Measurements from ENCODE around the gene GPR156. TPM values are rescaled to one million over a fixed set of nuclear protein-coding genes. Genes with fewer than 3 reads are reported as not detected.

GPR156 gene
- total RNA-seq, 6 donors from 2014 or later = 0.20 to 1.0 (median 0.24) TPM; not detected in 1

DNA sequence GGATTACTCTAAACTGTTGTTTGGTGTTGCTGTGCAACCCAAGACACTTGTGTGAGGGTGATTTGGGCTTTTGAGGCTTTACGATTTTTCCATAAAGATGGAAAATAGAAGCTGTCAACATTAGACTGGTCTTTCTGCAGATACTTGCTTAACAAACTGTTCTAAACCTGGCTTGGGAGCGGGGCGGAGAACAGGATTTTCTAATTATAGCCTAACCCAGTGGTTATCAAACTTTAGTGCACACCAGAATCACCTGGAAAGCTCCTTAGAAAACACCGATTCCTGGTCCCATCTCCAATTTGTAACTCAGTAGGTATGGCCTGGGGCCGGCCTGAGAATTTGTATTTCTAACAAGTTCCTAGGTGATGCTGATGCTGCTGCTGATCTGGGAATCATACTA is 19.0 kb downstream of the GPR156 start:
- H3K36me3 ChIP-seq = no peaks in the 10 kb centered on the region
- H3K27ac ChIP-seq = no peak overlapping the region
- TF ChIP-seq POLR2AphosphoS5 (IDR thresholded peaks at IDR 0.05) (no peak), POLR2A (IDR thresholded peaks at IDR 0.05) (no peak)
- no peaks in the 10 kb centered on the region for H3K9me3 ChIP-seq
- no peak for DNase-seq
- no peaks in the 10 kb centered on the region for H3K27me3 ChIP-seq
- no peak for ATAC-seq (ENCODE audit: low FRiP score in 2 of 2)
- H3K4me1 ChIP-seq = no peaks in the 10 kb centered on the region
- 73 to 86% methylated on average over 5 of the region's 5 CpGs for WGBS, 2 donors
- no peak overlapping the region for H3K4me3 ChIP-seq

DNA sequence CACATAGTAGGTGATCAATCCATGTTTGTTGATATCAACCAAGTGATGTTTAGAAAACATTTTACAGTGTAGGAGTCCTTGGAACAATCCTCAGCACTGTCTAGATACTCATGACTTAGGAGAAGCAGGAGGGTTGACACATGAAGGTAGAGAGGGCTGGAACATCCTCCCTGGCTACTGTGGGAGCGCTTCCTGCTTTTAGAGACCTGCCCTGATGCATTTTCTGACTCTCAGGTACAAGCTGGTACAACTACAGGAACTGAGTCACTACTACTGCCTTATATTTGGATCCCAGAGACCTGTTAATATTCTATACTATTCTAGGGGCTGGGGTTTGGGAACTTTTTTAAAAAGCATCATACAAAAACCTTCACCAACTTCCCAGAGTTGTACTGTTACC is 20.1 kb downstream of the GPR156 start:
- DNase-seq (no peak), ATAC-seq (ENCODE audit: low FRiP score in 2 of 2) (no peak)
- Histone ChIP-seq H3K4me3 (no peak overlapping the region), H3K36me3 (no peaks in the 10 kb centered on the region), H3K4me1 (no peaks in the 10 kb centered on the region), H3K27ac (no peak overlapping the region), H3K27me3 (no peaks in the 10 kb centered on the region), H3K9me3 (no peaks in the 10 kb centered on the region)
- TF ChIP-seq, protein P1, sequence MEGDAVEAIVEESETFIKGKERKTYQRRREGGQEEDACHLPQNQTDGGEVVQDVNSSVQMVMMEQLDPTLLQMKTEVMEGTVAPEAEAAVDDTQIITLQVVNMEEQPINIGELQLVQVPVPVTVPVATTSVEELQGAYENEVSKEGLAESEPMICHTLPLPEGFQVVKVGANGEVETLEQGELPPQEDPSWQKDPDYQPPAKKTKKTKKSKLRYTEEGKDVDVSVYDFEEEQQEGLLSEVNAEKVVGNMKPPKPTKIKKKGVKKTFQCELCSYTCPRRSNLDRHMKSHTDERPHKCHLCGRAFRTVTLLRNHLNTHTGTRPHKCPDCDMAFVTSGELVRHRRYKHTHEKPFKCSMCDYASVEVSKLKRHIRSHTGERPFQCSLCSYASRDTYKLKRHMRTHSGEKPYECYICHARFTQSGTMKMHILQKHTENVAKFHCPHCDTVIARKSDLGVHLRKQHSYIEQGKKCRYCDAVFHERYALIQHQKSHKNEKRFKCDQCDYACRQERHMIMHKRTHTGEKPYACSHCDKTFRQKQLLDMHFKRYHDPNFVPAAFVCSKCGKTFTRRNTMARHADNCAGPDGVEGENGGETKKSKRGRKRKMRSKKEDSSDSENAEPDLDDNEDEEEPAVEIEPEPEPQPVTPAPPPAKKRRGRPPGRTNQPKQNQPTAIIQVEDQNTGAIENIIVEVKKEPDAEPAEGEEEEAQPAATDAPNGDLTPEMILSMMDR (IDR thresholded peaks at IDR 0.05) = no peak
- TF ChIP-seq EP300 (IDR thresholded peaks at IDR 0.05) (no peak), POLR2A (IDR thresholded peaks at IDR 0.05) (no peak), POLR2AphosphoS5 (IDR thresholded peaks at IDR 0.05) (no peak)
- WGBS, 2 donors = 87 to 89% methylated on average over 1 of the region's 1 CpG

DNA sequence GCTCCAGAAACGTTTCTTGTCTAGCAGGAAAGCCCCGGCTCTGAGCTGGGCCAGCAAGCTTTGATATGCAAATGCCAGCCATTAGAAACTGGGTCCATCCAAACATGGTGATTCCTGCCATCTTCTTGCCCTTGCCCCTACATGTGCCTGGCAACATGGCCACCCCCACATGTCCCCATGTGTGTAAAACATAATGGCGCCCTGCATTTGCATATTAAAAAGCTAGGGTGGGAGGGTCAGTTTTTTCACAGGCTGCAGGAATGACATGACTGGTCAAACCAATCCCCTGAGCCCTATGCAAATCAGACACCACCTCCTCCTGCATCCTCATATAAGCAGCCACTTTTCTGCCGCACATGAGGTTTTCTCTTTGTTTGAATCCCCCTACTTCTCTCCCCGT is 21.2 kb downstream of the GPR156 start:
- Histone ChIP-seq H3K9me3 (no peaks in the 10 kb centered on the region), H3K27ac (no peak overlapping the region), H3K4me3 (no peak overlapping the region), H3K27me3 (no peaks in the 10 kb centered on the region), H3K36me3 (no peaks in the 10 kb centered on the region), H3K4me1 (no peaks in the 10 kb centered on the region)
- ATAC-seq (ENCODE audit: low FRiP score in 2 of 2) (no peak), DNase-seq (no peak)
- TF ChIP-seq, protein P1 (IDR thresholded peaks at IDR 0.05) = no peak
- no peak for TF ChIP-seq EP300 (IDR thresholded peaks at IDR 0.05)
- TF ChIP-seq POLR2A (IDR thresholded peaks at IDR 0.05) = no peak
- no peak for TF ChIP-seq POLR2AphosphoS5 (IDR thresholded peaks at IDR 0.05)
- WGBS, 2 donors = 65 to 67% methylated on average over 5 of the region's 5 CpGs

DNA sequence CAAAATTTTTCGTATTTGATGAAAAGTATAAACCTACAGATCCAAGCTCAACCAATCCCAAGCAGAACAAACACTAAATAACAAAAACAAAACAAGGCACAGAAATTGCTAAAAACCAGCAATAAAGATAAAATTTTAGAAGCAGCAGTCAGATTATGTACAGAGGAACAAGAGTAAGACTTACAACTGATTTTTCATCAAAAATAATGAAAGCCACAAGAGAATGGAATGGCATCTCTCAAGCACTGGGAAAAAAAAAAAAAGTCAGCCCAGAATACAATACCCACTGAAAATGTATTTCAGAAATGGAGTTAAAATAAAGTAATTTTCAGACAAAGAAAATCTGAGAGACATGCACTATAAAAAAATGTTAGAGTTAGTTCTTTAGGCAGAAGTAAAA is 27.0 kb downstream of the GPR156 start:
- H3K9me3 ChIP-seq = peaks cover 0 to 6% (median 0%) of the 10 kb centered on the region in 4 donors
- H3K27ac ChIP-seq = no peak overlapping the region
- no peaks in the 10 kb centered on the region for H3K36me3 ChIP-seq
- TF ChIP-seq POLR2AphosphoS5 (IDR thresholded peaks at IDR 0.05) (no peak), EP300 (IDR thresholded peaks at IDR 0.05) (no peak), POLR2A (IDR thresholded peaks at IDR 0.05) (no peak)
- TF ChIP-seq, protein P1 (IDR thresholded peaks at IDR 0.05) = no peak
- no peak overlapping the region for H3K4me3 ChIP-seq
- ATAC-seq (ENCODE audit: low FRiP score in 2 of 2) = no peak
- no peaks in the 10 kb centered on the region for H3K4me1 ChIP-seq
- no peaks in the 10 kb centered on the region for H3K27me3 ChIP-seq
- DNase-seq = no peak
- WGBS, 2 donors = 87 to 89% methylated on average over 1 of the region's 1 CpG

DNA sequence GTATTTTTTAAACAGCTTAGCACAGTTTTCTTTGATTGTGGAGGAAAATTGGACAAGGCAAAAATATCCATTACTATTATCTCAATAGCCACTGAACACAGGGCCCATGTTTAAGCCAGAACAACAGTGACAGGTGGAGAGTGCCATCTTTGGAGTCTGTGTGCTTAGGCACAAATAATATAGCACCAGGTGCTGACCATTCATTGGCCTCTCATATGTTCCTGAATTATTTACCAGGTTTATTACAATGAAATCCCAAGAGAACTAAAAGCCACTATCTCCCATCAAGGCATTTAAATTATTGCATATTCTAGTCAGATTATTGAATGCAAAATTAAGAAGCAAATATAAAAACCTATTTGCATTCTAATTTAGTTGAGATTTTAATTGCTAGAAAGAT is 39.6 kb downstream of the GPR156 start:
- ATAC-seq (ENCODE audit: low FRiP score in 2 of 2) = no peak
- H3K27ac ChIP-seq = no peak overlapping the region
- H3K4me1 ChIP-seq = no peaks in the 10 kb centered on the region
- H3K36me3 ChIP-seq = no peaks in the 10 kb centered on the region
- no peak overlapping the region for H3K4me3 ChIP-seq
- TF ChIP-seq POLR2A (IDR thresholded peaks at IDR 0.05) (no peak), EP300 (IDR thresholded peaks at IDR 0.05) (no peak), POLR2AphosphoS5 (IDR thresholded peaks at IDR 0.05) (no peak)
- TF ChIP-seq, protein P1 (IDR thresholded peaks at IDR 0.05) = no peak
- DNase-seq = no peak
- no peaks in the 10 kb centered on the region for H3K27me3 ChIP-seq
- H3K9me3 ChIP-seq = no peaks in the 10 kb centered on the region

All from upper lobe of left lung (tissue), 6 donors.